ENCODE measurements around the gene YIPF2. TPM values are rescaled to one million over a fixed set of nuclear protein-coding genes. Genes with fewer than 3 reads are reported as not detected.

YIPF2 gene
- total and polyA plus RNA-seq, 2 experiments from 2014 or later: 57.3 to 114 TPM

- H3K9me3 ChIP-seq (ENCODE audit: low read depth): no peaks in the 10 kb centered on the region
- no peak overlapping the region for H3K27ac ChIP-seq
- TF ChIP-seq EZH2phosphoT487 (IDR thresholded peaks at IDR 0.05; ENCODE audit: insufficient read depth, low read depth) (no peak), EZH2 (IDR thresholded peaks at IDR 0.05; ENCODE audit: insufficient read depth, poor library complexity, severe bottlenecking) (no peak)
- no peak overlapping the region for H3K9ac ChIP-seq
- H3K27me3 ChIP-seq (replicated peaks; ENCODE audit: insufficient read depth): no peaks in the 10 kb centered on the region
- 87 to 88% methylated on average over 30 to 31 of the region's 31 CpGs for WGBS, 2 experiments (ENCODE audit: low coverage in 1 of 2, low lambda C conversion rate in 2 of 2, missing lambda C conversion rate in 2 of 2)
- H2AFZ ChIP-seq: no peak overlapping the region
- no peak for DNase-seq
- H3K4me2 ChIP-seq (ENCODE audit: unreplicated experiment): no peak overlapping the region
- in situ Hi-C loops (cut with MboI): no loop called here
- H3K4me1 ChIP-seq (ENCODE audit: insufficient read depth): peaks cover 14% of the 10 kb centered on the region
- no peak overlapping the region for H3K4me3 ChIP-seq
- no peaks in the 10 kb centered on the region for H3K9me2 ChIP-seq (ENCODE audit: insufficient read depth)
- H3K79me2 ChIP-seq (ENCODE audit: insufficient read depth): peaks cover 9% of the 10 kb centered on the region
- H3K36me3 ChIP-seq (ENCODE audit: low read depth): peaks cover 6% of the 10 kb centered on the region; the same call in 1 of the 2 replicates
- no peaks in the 10 kb centered on the region for H3F3A ChIP-seq (ENCODE audit: insufficient read depth)
- no peaks in the 10 kb centered on the region for H4K20me1 ChIP-seq (ENCODE audit: insufficient read depth)
Measured at GRCh38 chr19:10911579-10912363, 16.7 kb downstream of the YIPF2 start.

- Histone ChIP-seq H3K79me2 (ENCODE audit: insufficient read depth) (peaks cover 31% of the 10 kb centered on the region), H3K9ac (no peak overlapping the region), H4K20me1 (ENCODE audit: insufficient read depth) (no peaks in the 10 kb centered on the region), H2AFZ (no peak overlapping the region), H3K4me1 (ENCODE audit: insufficient read depth) (no peaks in the 10 kb centered on the region), H3K27ac (no peak overlapping the region), H3K27me3 (replicated peaks; ENCODE audit: insufficient read depth) (no peaks in the 10 kb centered on the region), H3K36me3 (ENCODE audit: low read depth) (peaks cover 6% of the 10 kb centered on the region; the same call in 1 of the 2 replicates), H3F3A (ENCODE audit: insufficient read depth) (no peaks in the 10 kb centered on the region), H3K9me2 (ENCODE audit: insufficient read depth) (no peaks in the 10 kb centered on the region), H3K4me2 (ENCODE audit: unreplicated experiment) (no peak overlapping the region), H3K4me3 (no peak overlapping the region), H3K9me3 (ENCODE audit: low read depth) (no peaks in the 10 kb centered on the region)
- no peak for DNase-seq
- in situ Hi-C loops (cut with MboI): no loop called here
- WGBS, 2 experiments (ENCODE audit: low coverage in 1 of 2, low lambda C conversion rate in 2 of 2, missing lambda C conversion rate in 2 of 2): 94% methylated on average over 17 of the region's 17 CpGs
- TF ChIP-seq EZH2 (IDR thresholded peaks at IDR 0.05; ENCODE audit: insufficient read depth, poor library complexity, severe bottlenecking) (no peak), EZH2phosphoT487 (IDR thresholded peaks at IDR 0.05; ENCODE audit: insufficient read depth, low read depth) (no peak)
Measured at GRCh38 chr19:10908380-10908960, 20.0 kb downstream of the YIPF2 start.

GRCh38 chr19:10907925-10908324, 20.5 kb downstream of the YIPF2 start:
- Histone ChIP-seq H3K4me3 (no peak overlapping the region), H3K9ac (no peak overlapping the region), H2AFZ (no peak overlapping the region), H3K36me3 (ENCODE audit: low read depth) (peaks cover 6% of the 10 kb centered on the region; the same call in 1 of the 2 replicates), H3K4me2 (ENCODE audit: unreplicated experiment) (no peak overlapping the region), H3K9me2 (ENCODE audit: insufficient read depth) (no peaks in the 10 kb centered on the region), H4K20me1 (ENCODE audit: insufficient read depth) (no peaks in the 10 kb centered on the region), H3K79me2 (ENCODE audit: insufficient read depth) (peaks cover 36% of the 10 kb centered on the region), H3K27ac (no peak overlapping the region), H3F3A (ENCODE audit: insufficient read depth) (no peaks in the 10 kb centered on the region; the same call in 1 of the 2 replicates), H3K4me1 (ENCODE audit: insufficient read depth) (no peaks in the 10 kb centered on the region), H3K9me3 (ENCODE audit: low read depth) (no peaks in the 10 kb centered on the region), H3K27me3 (replicated peaks; ENCODE audit: insufficient read depth) (no peaks in the 10 kb centered on the region)
- TF ChIP-seq EZH2phosphoT487 (IDR thresholded peaks at IDR 0.05; ENCODE audit: insufficient read depth, low read depth) (no peak), EZH2 (IDR thresholded peaks at IDR 0.05; ENCODE audit: insufficient read depth, poor library complexity, severe bottlenecking) (no peak)
- in situ Hi-C loops (cut with MboI): no loop called here
- WGBS, 2 experiments (ENCODE audit: low coverage in 1 of 2, low lambda C conversion rate in 2 of 2, missing lambda C conversion rate in 2 of 2): 91 to 95% methylated on average over 9 to 14 of the region's 14 CpGs
- no peak for DNase-seq

GRCh38 chr19:10899151-10899653, 29.2 kb downstream of the YIPF2 start:
- H3K9me2 ChIP-seq (ENCODE audit: insufficient read depth): no peaks in the 10 kb centered on the region
- no peak overlapping the region for H3K27ac ChIP-seq
- no peak overlapping the region for H2AFZ ChIP-seq
- no peak for TF ChIP-seq EZH2 (IDR thresholded peaks at IDR 0.05; ENCODE audit: insufficient read depth, poor library complexity, severe bottlenecking)
- no peak for TF ChIP-seq EZH2phosphoT487 (IDR thresholded peaks at IDR 0.05; ENCODE audit: insufficient read depth, low read depth)
- 60 to 64% methylated on average over 10 of the region's 10 CpGs for WGBS, 2 experiments (ENCODE audit: low coverage in 1 of 2, low lambda C conversion rate in 2 of 2, missing lambda C conversion rate in 2 of 2)
- H3K36me3 ChIP-seq (ENCODE audit: low read depth): no peaks in the 10 kb centered on the region
- H3K27me3 ChIP-seq (replicated peaks; ENCODE audit: insufficient read depth): no peaks in the 10 kb centered on the region
- no peak overlapping the region for H3K4me2 ChIP-seq (ENCODE audit: unreplicated experiment)
- no peak for DNase-seq
- no peak overlapping the region for H3K4me3 ChIP-seq
- peaks cover 8% of the 10 kb centered on the region; the same call in 1 of the 2 replicates for H4K20me1 ChIP-seq (ENCODE audit: insufficient read depth)
- no peak overlapping the region for H3K9ac ChIP-seq
- no peaks in the 10 kb centered on the region for H3K4me1 ChIP-seq (ENCODE audit: insufficient read depth)
- H3F3A ChIP-seq (ENCODE audit: insufficient read depth): no peaks in the 10 kb centered on the region; the same call in 1 of the 2 replicates
- H3K79me2 ChIP-seq (ENCODE audit: insufficient read depth): peaks cover 98% of the 10 kb centered on the region
- no peaks in the 10 kb centered on the region for H3K9me3 ChIP-seq (ENCODE audit: low read depth)
- in situ Hi-C loops (cut with MboI): no loop called here

All from GM23248 (cell line).